ENCODE data around the gene TUBG1.

- no peak for TF ChIP-seq CTCF (IDR thresholded peaks at IDR 0.05)
- TF ChIP-seq POLR2A (IDR thresholded peaks at IDR 0.05): no peak
These were observed 30.1 kb downstream of the TUBG1 start for GRCh38 chr17:42639525-42640113.

Data from breast epithelium (tissue), 3 donors.